ENCODE measurements around the gene TAL1. TPM values are rescaled to one million over a fixed set of nuclear protein-coding genes. Genes with fewer than 3 reads are reported as not detected.

TAL1 gene
- total and polyA plus RNA-seq, 2 of the 8 experiments (the other 6 are each of a cell fraction or from before 2014, with no cell fraction given) = 0.09 to 0.15 TPM

DNA sequence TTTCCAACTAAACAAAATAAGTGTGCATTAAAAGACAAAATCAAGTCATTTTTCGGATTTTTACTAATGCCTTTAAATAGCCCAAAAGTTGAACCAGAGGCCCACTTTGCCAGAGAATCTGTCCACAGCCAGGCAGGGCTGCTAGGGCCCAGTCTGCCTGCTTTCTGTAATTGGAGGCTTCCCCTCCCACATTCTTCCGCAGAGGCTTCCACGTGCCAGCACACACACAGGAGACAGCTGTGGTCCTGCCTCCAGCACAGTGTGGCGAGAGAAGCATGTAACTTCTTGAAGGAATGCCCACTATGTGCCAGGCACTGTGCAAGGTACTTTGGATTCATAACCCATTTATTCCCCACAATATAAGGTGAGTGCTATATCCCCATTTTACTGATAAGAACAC, 30.8 kb downstream of the TAL1 start:
- H3K56ac ChIP-seq (replicated peaks; ENCODE audit: insufficient read length, low read depth, low read length) = no peak overlapping the region
- H4K91ac ChIP-seq (replicated peaks; ENCODE audit: insufficient read length, low read length) = no peak overlapping the region
- no peaks in the 10 kb centered on the region for H3K23me2 ChIP-seq (ENCODE audit: low read depth, low read length)
- no peak overlapping the region for H3K18ac ChIP-seq (ENCODE audit: extremely low read depth, low read length)
- H3K9me3 ChIP-seq (ENCODE audit: insufficient read depth in 2 of 2, low read depth in 1 of 2, low read length in 1 of 2) = no peaks in the 10 kb centered on the region
- H2BK12ac ChIP-seq (ENCODE audit: low read depth, low read length) = no peak overlapping the region
- H3K23ac ChIP-seq (ENCODE audit: insufficient read length) = no peak overlapping the region
- FAIRE-seq = no peak
- DNase-seq (ENCODE audit: low read depth in 1 of 2, low spot score in 2 of 2) = no peak
- H2BK15ac ChIP-seq (ENCODE audit: low read length) = no peak overlapping the region
- 47% methylated on average over 4 of the region's 4 CpGs; no CpG with 5 or more reads in 1 of the 2 experiments for WGBS, 2 experiments (ENCODE audit: extremely low coverage in 1 of 2, insufficient coverage in 1 of 2, insufficient read length in 1 of 2, insufficient replicate concordance in 2 of 2, low coverage in 1 of 2, low lambda C conversion rate in 2 of 2, missing lambda C conversion rate in 1 of 2)
- no peak overlapping the region for H2AFZ ChIP-seq (ENCODE audit: low read length)
- H4K5ac ChIP-seq (ENCODE audit: insufficient read length, low read depth, low read length) = no peak overlapping the region
- H3K27ac ChIP-seq (ENCODE audit: low read depth, low read length) = no peak overlapping the region
- H3K4ac ChIP-seq (replicated peaks; ENCODE audit: insufficient read length, low read depth, low read length) = no peak overlapping the region
- H3K27me3 ChIP-seq (replicated peaks in 1 of 4; ENCODE audit: control insufficient read depth in 3 of 4, extremely low read depth in 1 of 4, insufficient read depth in 3 of 4, low read length in 3 of 4) = peaks cover 0 to 7% (median 4%) of the 10 kb centered on the region in 4 experiments; a peak in 2 of 7 replicates
- no peaks in the 10 kb centered on the region for H3K4me1 ChIP-seq (replicated peaks in 1 of 4; ENCODE audit: control insufficient read depth in 3 of 4, insufficient read depth in 4 of 4, low read length in 3 of 4)
- H3K36me3 ChIP-seq (ENCODE audit: control insufficient read depth in 2 of 4, insufficient read depth in 4 of 4, low read length in 3 of 4) = no peaks in the 10 kb centered on the region
- no peak overlapping the region for H3K14ac ChIP-seq (ENCODE audit: insufficient read length)
- H2BK20ac ChIP-seq (ENCODE audit: low read length) = no peak overlapping the region
- no peak overlapping the region for H2BK5ac ChIP-seq (ENCODE audit: low read depth, low read length)
- no peak overlapping the region for H3K9ac ChIP-seq (replicated peaks in 1 of 4; ENCODE audit: extremely low read depth in 1 of 4, low read depth in 3 of 4, low read length in 3 of 4)
- H4K8ac ChIP-seq (ENCODE audit: extremely low read depth, insufficient read depth, low read length) = no peak overlapping the region
- no peaks in the 10 kb centered on the region for H4K20me1 ChIP-seq (replicated peaks in 1 of 2; ENCODE audit: control insufficient read depth in 1 of 2, insufficient read depth in 2 of 2, low read length in 2 of 2)
- ChIA-PET CTCF (ENCODE audit: partially characterized antibody) (interaction anchor here (0.8 to 14.2 kb wide), 7 partner anchors 9 to 63 kb away, joined by 3 to 176 read pairs (median 3); no protein-coding TSS in a partner anchor), POLR2A (ENCODE audit: partially characterized antibody) (interaction anchor here (0.9 to 1.4 kb wide), 3 partner anchors 9 to 203 kb away, joined by 3 to 4 read pairs (median 3); no protein-coding TSS in a partner anchor)
- TF ChIP-seq, protein P1, sequence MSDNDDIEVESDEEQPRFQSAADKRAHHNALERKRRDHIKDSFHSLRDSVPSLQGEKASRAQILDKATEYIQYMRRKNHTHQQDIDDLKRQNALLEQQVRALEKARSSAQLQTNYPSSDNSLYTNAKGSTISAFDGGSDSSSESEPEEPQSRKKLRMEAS (IDR thresholded peaks at IDR 0.05) = 0 out of 2 replicates have a peak, but pooled peaks have one; percentile 44
- TF ChIP-seq CHD2 (IDR thresholded peaks at IDR 0.05; ENCODE audit: low read length) = no peak
- no peak overlapping the region for H3K4me2 ChIP-seq (ENCODE audit: insufficient read depth in 1 of 2, low read depth in 2 of 2, low read length in 2 of 2)
- no peaks in the 10 kb centered on the region for H3K79me1 ChIP-seq (ENCODE audit: low read depth, low read length)
- no peak overlapping the region for H2BK120ac ChIP-seq (replicated peaks; ENCODE audit: low read depth, low read length)
- no peak overlapping the region for H2AK5ac ChIP-seq (ENCODE audit: low read depth, low read length)
- no peak overlapping the region for H3K4me3 ChIP-seq (ENCODE audit: extremely low read depth in 1 of 4, insufficient read depth in 2 of 4, low read depth in 3 of 4, low read length in 4 of 4)
- H3K79me2 ChIP-seq (ENCODE audit: control insufficient read depth in 1 of 2, insufficient read depth in 2 of 2, low read length in 2 of 2) = no peaks in the 10 kb centered on the region

All from H1 (cell line).